Measurements from ENCODE around the gene ACAN. TPM values are rescaled to one million over a fixed set of nuclear protein-coding genes. Genes with fewer than 3 reads are reported as not detected.

The ACAN gene
- total RNA-seq, 4 donors from 2014 or later = 0.60 to 11.4 (median 1.8) TPM

- Histone ChIP-seq H3K9me3 (no peaks in the 10 kb centered on the region), H3K27ac (peak overlapping the region in 2 of 4 donors; percentile 13 to 71), H3K4me3 (no peak overlapping the region), H3K27me3 (no peaks in the 10 kb centered on the region), H3K36me3 (peaks cover 0 to 78% (median 0%) of the 10 kb centered on the region in 3 donors), H3K4me1 (peaks cover 0 to 40% (median 5%) of the 10 kb centered on the region in 4 donors)
- DNase-seq (ENCODE audit: low spot score in 2 of 2) = no peak
- 54 to 81% methylated on average over 2 of the region's 2 CpGs for WGBS, 2 donors
- no peak for TF ChIP-seq EP300 (IDR thresholded peaks at IDR 0.05)
- no peak for TF ChIP-seq POLR2A (IDR thresholded peaks at IDR 0.05)
- no peak for TF ChIP-seq CTCF (IDR thresholded peaks at IDR 0.05)
These were observed 101.0 kb downstream of the ACAN start for GRCh38 chr15:88904257-88904623.

GRCh38 chr15:88904624-88905327, 101.5 kb downstream of the ACAN start:
- peak; percentile 94 to 99 (median 98) for TF ChIP-seq CTCF (IDR thresholded peaks at IDR 0.05)
- peak; percentile 25 to 42 for TF ChIP-seq EP300 (IDR thresholded peaks at IDR 0.05)
- no peak for TF ChIP-seq POLR2A (IDR thresholded peaks at IDR 0.05)
- H3K9me3 ChIP-seq = no peaks in the 10 kb centered on the region
- H3K4me3 ChIP-seq = no peak overlapping the region
- H3K27me3 ChIP-seq = no peaks in the 10 kb centered on the region
- H3K4me1 ChIP-seq = peaks cover 0 to 45% (median 6%) of the 10 kb centered on the region in 4 donors
- peak; percentile 85 to 96 for DNase-seq (ENCODE audit: low spot score in 2 of 2)
- peak overlapping the region in 2 of 4 donors; percentile 13 to 71 for H3K27ac ChIP-seq
- peaks cover 0 to 78% (median 0%) of the 10 kb centered on the region in 3 donors for H3K36me3 ChIP-seq
- WGBS, 2 donors = 20 to 22% methylated on average over 10 of the region's 10 CpGs

GRCh38 chr15:88905576-88905975, 102.3 kb downstream of the ACAN start:
- H3K9me3 ChIP-seq = no peaks in the 10 kb centered on the region
- H3K27ac ChIP-seq = peak overlapping the region in 2 of 4 donors; percentile 36 to 71
- WGBS, 2 donors = 76 to 87% methylated on average over 10 to 11 of the region's 11 CpGs
- TF ChIP-seq CTCF (IDR thresholded peaks at IDR 0.05) = no peak
- H3K4me3 ChIP-seq = no peak overlapping the region
- H3K4me1 ChIP-seq = peaks cover 0 to 53% (median 13%) of the 10 kb centered on the region in 4 donors
- H3K27me3 ChIP-seq = no peaks in the 10 kb centered on the region
- peaks cover 0 to 76% (median 0%) of the 10 kb centered on the region in 3 donors for H3K36me3 ChIP-seq
- no peak for DNase-seq (ENCODE audit: low spot score in 2 of 2)

- Histone ChIP-seq H3K9me3 (no peaks in the 10 kb centered on the region), H3K4me3 (no peak overlapping the region), H3K27me3 (no peaks in the 10 kb centered on the region), H3K4me1 (peaks cover 0 to 59% (median 15%) of the 10 kb centered on the region in 4 donors), H3K27ac (peak overlapping the region in 1 of 4 donors; percentile 71), H3K36me3 (peaks cover 0 to 72% (median 0%) of the 10 kb centered on the region in 3 donors)
- no peak for DNase-seq (ENCODE audit: low spot score in 2 of 2)
- no peak for TF ChIP-seq POLR2A (IDR thresholded peaks at IDR 0.05)
- TF ChIP-seq CTCF (IDR thresholded peaks at IDR 0.05) = no peak
- TF ChIP-seq EP300 (IDR thresholded peaks at IDR 0.05) = no peak
- WGBS, 2 donors = 94 to 95% methylated on average over 1 of the region's 1 CpG
These were observed 102.9 kb downstream of the ACAN start for GRCh38 chr15:88906130-88906529.

- Histone ChIP-seq H3K4me3 (no peak overlapping the region), H3K36me3 (peaks cover 0 to 68% (median 0%) of the 10 kb centered on the region in 3 donors), H3K27me3 (no peaks in the 10 kb centered on the region), H3K27ac (peak overlapping the region in 1 of 4 donors; percentile 6), H3K4me1 (peaks cover 0 to 63% (median 17%) of the 10 kb centered on the region in 4 donors), H3K9me3 (no peaks in the 10 kb centered on the region)
- DNase-seq (ENCODE audit: low spot score in 2 of 2) = no peak
- no peak for TF ChIP-seq CTCF (IDR thresholded peaks at IDR 0.05)
- TF ChIP-seq EP300 (IDR thresholded peaks at IDR 0.05) = no peak
- TF ChIP-seq POLR2A (IDR thresholded peaks at IDR 0.05) = no peak
- 97 to 98% methylated on average over 7 of the region's 7 CpGs for WGBS, 2 donors
These were observed 103.3 kb downstream of the ACAN start for GRCh38 chr15:88906551-88906950.

Data from tibial nerve (tissue), 4 donors.